IMR-90 (cell line): Measurements from ENCODE around the gene HAP1. TPM values are rescaled to one million over a fixed set of nuclear protein-coding genes. Genes with fewer than 3 reads are reported as not detected.
"Not testable (repeated sequence)": the region's sequence is repeated elsewhere in the genome, so short reads cannot be mapped to it uniquely, and the experiment has no call there.

Source experiments
- ATAC-seq: fragments of 200-7000 bp; cut with Tn5 transposase; 2 replicates; pipeline ENCODE4 v1.9.1; 2020; ENCODE audit warnings: low read depth, mild to moderate bottlenecking, moderate library complexity
- BruUV-seq: library from RNA; stranded (reverse); fragments of 400-500 nt; replicated peaks from 2 replicates; lab custom pipeline; 2021; lab: Mats Ljungman, UMichigan
- CTCF ChIA-PET: fragments of 300-600 bp; formaldehyde crosslinking; extraction: SDS; loops from one replicate; lab custom pipeline; 2021; ENCODE audit warnings: antibody characterized with exemption; lab: Yijun Ruan, JAX
- POLR2A ChIA-PET: fragments of 300-600 bp; sonication (Branson Sonifier 250); formaldehyde crosslinking; loops from one replicate; lab custom pipeline; 2022; ENCODE audit warnings: antibody characterized with exemption; ENCODE audit not compliant: unreplicated experiment; lab: Charles Lee
- DNase-seq: peaks from one replicate; pipeline ENCODE4 v3.0.0; 2013
- H2AFZ ChIP-seq: replicated peaks from 2 replicates; pipeline ENCODE3; 2013; ENCODE audit warnings: low read length, mild to moderate bottlenecking; ENCODE audit not compliant: poor library complexity
- H2AK5ac ChIP-seq: 2 replicates; pipeline ENCODE4 v1.6.1; 2013; ENCODE audit warnings: low read depth, low read length, inconsistent platforms
- H2AK9ac ChIP-seq: replicated peaks from 2 replicates; pipeline ENCODE3; 2013; ENCODE audit warnings: mild to moderate bottlenecking, low read depth, low read length, moderate library complexity; ENCODE audit not compliant: poor library complexity
- H2BK120ac ChIP-seq: 2 replicates; pipeline ENCODE4 v1.6.1; 2013; ENCODE audit warnings: low read depth, low read length, inconsistent platforms
- H2BK15ac ChIP-seq: 3 replicates; pipeline ENCODE4 v1.6.1; 2013; ENCODE audit warnings: low read depth, low read length, inconsistent platforms
- H2BK20ac ChIP-seq: 2 replicates; pipeline ENCODE4 v1.6.1; 2013; ENCODE audit warnings: low read depth, mild to moderate bottlenecking, inconsistent platforms, low read length, moderate library complexity
- H2BK5ac ChIP-seq: 2 replicates; pipeline ENCODE4 v1.6.1; 2013; ENCODE audit warnings: mild to moderate bottlenecking, low read depth, low read length, inconsistent platforms; ENCODE audit not compliant: poor library complexity, severe bottlenecking
- H3K14ac ChIP-seq: replicated peaks from 2 replicates; pipeline ENCODE4 v1.6.1; 2013; ENCODE audit warnings: low read depth, low read length, inconsistent platforms
- H3K18ac ChIP-seq: 2 replicates; pipeline ENCODE4 v1.6.1; 2013; ENCODE audit warnings: low read depth, low read length, control low read depth
- H3K23ac ChIP-seq: 2 replicates; pipeline ENCODE4 v1.6.1; 2013; ENCODE audit warnings: low read depth, low read length, inconsistent platforms
- H3K27ac ChIP-seq: 2 replicates; pipeline ENCODE4 v1.5.1; 2013; ENCODE audit warnings: mild to moderate bottlenecking, control low read depth, low read length; ENCODE audit not compliant: insufficient read depth
- H3K27me3 ChIP-seq: 2 replicates; pipeline ENCODE4 v1.6.1; 2013; ENCODE audit warnings: low read length; ENCODE audit not compliant: control insufficient read depth, insufficient read depth
- H3K36me3 ChIP-seq: 2 replicates; pipeline ENCODE4 v1.6.1; 2013; ENCODE audit warnings: low read length, mixed read lengths; ENCODE audit not compliant: control insufficient read depth, insufficient read depth
- H3K4ac ChIP-seq: 2 replicates; pipeline ENCODE4 v1.6.1; 2013; ENCODE audit warnings: low read depth, low read length, inconsistent platforms
- H3K4me1 ChIP-seq: 2 replicates; pipeline ENCODE4 v1.6.1; 2013; ENCODE audit warnings: low read length, mixed read lengths; ENCODE audit not compliant: control insufficient read depth, insufficient read depth
- H3K4me2 ChIP-seq: 2 replicates; pipeline ENCODE4 v1.6.1; 2013; ENCODE audit warnings: low read depth, mild to moderate bottlenecking, control low read depth, low read length, moderate library complexity
- H3K4me3 ChIP-seq: 2 replicates; pipeline ENCODE4 v1.5.1; 2013; ENCODE audit warnings: low read depth, mild to moderate bottlenecking, control low read depth, low read length, moderate library complexity; ENCODE audit not compliant: insufficient read depth
- H3K56ac ChIP-seq: 2 replicates; pipeline ENCODE4 v1.6.1; 2013; ENCODE audit warnings: low read length, inconsistent platforms; ENCODE audit not compliant: insufficient read depth; ENCODE audit errors: extremely low read depth
- H3K79me1 ChIP-seq, 2 experiments: 2 replicates each; pipeline ENCODE4 v1.6.1; 2013; ENCODE audit warnings: low read length in 2 of 2, inconsistent platforms in 1 of 2, low read depth in 1 of 2
- H3K9ac ChIP-seq: 2 replicates; pipeline ENCODE4 v1.6.1; 2013; ENCODE audit warnings: low read depth, low read length, control low read depth
- H3K9me1 ChIP-seq: 2 replicates; pipeline ENCODE4 v1.6.1; 2013; ENCODE audit warnings: low read length, inconsistent platforms; ENCODE audit not compliant: insufficient read depth
- H3K9me3 ChIP-seq: 2 replicates; pipeline ENCODE4 v1.6.1; 2013; ENCODE audit warnings: low read length; ENCODE audit not compliant: control insufficient read depth, insufficient read depth
- H4K20me1 ChIP-seq: 2 replicates; pipeline ENCODE4 v1.6.1; 2013; ENCODE audit warnings: low read length, inconsistent platforms; ENCODE audit not compliant: insufficient read depth
- H4K5ac ChIP-seq: 2 replicates; pipeline ENCODE4 v1.6.1; 2013; ENCODE audit warnings: mild to moderate bottlenecking, low read depth, low read length, control low read depth
- H4K8ac ChIP-seq, 2 experiments: 2 replicates each; pipeline ENCODE4 v1.6.1; 2013; ENCODE audit warnings: low read depth in 2 of 2, low read length in 2 of 2, control low read depth in 1 of 2, inconsistent platforms in 1 of 2
- H4K91ac ChIP-seq: 2 replicates; pipeline ENCODE4 v1.6.1; 2013; ENCODE audit warnings: low read depth, low read length, inconsistent platforms; ENCODE audit not compliant: insufficient read depth
- CEBPB ChIP-seq: IDR thresholded peaks from 2 replicates; pipeline ENCODE4 v1.6.1; 2012; ENCODE audit warnings: low read depth, low read length, improper control_type of control experiment
- MAZ ChIP-seq: IDR thresholded peaks from 2 replicates; pipeline ENCODE4 v1.6.1; 2012; ENCODE audit warnings: low read depth, mild to moderate bottlenecking, low read length, improper control_type of control experiment, moderate library complexity, borderline replicate concordance
- MXI1 ChIP-seq: IDR thresholded peaks from 2 replicates; pipeline ENCODE4 v1.6.1; 2012; ENCODE audit warnings: low read depth, mild to moderate bottlenecking, low read length, moderate library complexity, borderline replicate concordance
- WGBS, 2 experiments: methylation state at CpG; one replicate each; pipeline versions ENCODE4 v1.1.5 to v1.1.7; 2013; ENCODE audit warnings: missing lambda C conversion rate in 2 of 2; ENCODE audit not compliant: insufficient read length in 1 of 2; ENCODE audit errors: extremely low coverage in 2 of 2; 5-methylcytosine and 5-hydroxymethylcytosine counted together
- dilution Hi-C: fragments of 300-500 bp; cut with HindIII; formaldehyde crosslinking; loops from one replicate; pipeline ENCODE4 v1.14.3; 2018; ENCODE audit warnings: low sequenced_read_pairs; ENCODE audit not compliant: unreplicated experiment
- in situ Hi-C: fragments of 300-500 bp; cut with MboI; formaldehyde crosslinking; loops from 3 replicates; pipeline ENCODE4 v1.14.3; 2019; ENCODE audit warnings: low sequenced_read_pairs, inconsistent platforms, mixed read lengths
- intact Hi-C: fragments of 100-400 bp; cut with micrococcal nuclease; formaldehyde crosslinking; loops from 2 replicates; pipeline ENCODE4 v1.10.0; 2022
- polyA plus RNA-seq, 3 experiments: library from polyadenylated mRNA; depleted of rRNA; stranded (reverse); fragments of >200 nt; gene quantifications; 2 replicates each; pipeline ENCODE4 v1.2.3, GENCODE V29; 2012; ENCODE audit warnings: low replicate concordance in 1 of 3
- total RNA-seq: library from RNA; depleted of rRNA; stranded (reverse); fragments of >200 nt; gene quantifications from 2 replicates; pipeline ENCODE4 v1.2.3, GENCODE V29; 2012
- TF ChIP-seq, protein P1 (sequence below): conservative IDR thresholded peaks from 2 replicates; pipeline ENCODE4 v1.5.1; 2012; ENCODE audit warnings: mild to moderate bottlenecking, low read depth, low read length, improper control_type of control experiment

Gene HAP1
- total and polyA plus RNA-seq, 2 of the 4 experiments (the other 2 are of a cell fraction): under 0.01 to 0.09 TPM

DNA sequence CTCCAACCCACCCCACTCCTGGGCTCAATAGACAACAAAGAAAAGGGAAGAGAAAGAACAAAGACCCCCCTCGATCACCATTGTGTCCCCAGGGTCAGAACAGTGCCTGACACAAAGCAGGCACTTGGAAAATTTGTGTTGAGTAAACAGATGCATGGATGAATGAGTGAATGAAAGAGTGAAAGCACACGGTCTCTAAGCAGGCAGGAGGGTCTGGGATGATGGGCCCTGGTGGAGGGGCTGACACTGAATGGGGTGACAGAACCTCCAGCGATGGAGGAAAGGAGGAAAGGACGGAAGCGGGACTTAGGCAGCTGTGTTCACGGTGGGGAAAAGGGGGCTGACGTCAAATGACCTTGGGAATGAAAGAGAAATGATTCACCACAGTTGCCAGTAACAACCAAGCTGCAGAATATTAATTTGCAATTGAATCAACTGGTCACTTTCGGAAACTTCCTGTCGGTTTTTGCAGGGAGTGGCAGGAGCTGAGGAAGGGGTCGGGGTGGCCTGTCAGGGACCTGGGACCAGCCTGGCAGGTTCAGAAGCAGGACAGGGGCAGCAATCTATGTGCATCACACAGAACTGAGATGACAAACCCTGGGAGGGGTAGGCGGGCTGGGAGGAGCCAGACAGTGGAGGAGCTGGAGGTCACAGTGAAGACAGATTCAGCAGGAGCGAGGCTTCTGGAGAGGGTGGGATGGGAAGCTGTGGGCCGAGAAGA is 29.0 kb downstream of the HAP1 start (continued):
- TF ChIP-seq, protein P1, sequence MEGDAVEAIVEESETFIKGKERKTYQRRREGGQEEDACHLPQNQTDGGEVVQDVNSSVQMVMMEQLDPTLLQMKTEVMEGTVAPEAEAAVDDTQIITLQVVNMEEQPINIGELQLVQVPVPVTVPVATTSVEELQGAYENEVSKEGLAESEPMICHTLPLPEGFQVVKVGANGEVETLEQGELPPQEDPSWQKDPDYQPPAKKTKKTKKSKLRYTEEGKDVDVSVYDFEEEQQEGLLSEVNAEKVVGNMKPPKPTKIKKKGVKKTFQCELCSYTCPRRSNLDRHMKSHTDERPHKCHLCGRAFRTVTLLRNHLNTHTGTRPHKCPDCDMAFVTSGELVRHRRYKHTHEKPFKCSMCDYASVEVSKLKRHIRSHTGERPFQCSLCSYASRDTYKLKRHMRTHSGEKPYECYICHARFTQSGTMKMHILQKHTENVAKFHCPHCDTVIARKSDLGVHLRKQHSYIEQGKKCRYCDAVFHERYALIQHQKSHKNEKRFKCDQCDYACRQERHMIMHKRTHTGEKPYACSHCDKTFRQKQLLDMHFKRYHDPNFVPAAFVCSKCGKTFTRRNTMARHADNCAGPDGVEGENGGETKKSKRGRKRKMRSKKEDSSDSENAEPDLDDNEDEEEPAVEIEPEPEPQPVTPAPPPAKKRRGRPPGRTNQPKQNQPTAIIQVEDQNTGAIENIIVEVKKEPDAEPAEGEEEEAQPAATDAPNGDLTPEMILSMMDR: no peak

DNA sequence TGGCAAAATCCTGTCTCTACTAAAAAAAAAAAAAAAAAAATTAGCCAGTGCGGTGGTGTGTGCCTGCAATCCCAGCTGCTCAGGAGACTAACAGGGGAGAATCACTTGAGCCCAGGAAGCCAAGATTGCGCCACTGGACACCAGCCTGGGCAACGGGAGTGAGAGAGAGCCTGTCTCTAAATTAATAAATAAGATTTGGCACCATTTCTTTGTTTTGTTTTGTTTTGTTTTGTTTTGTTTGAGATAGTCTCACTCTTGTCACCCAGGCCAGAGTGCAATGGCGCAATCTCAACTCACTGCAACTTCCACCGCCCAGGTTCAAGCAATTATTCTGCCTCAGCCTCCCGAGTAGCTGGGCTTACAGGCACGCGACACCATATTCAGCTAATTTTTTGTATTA is 31.7 kb downstream of the HAP1 start:
- no peak overlapping the region for H2BK5ac ChIP-seq
- no peaks in the 10 kb centered on the region for H3K9me3 ChIP-seq
- H3K4me2 ChIP-seq: no peak overlapping the region
- H4K8ac ChIP-seq: no peak overlapping the region
- no TSS peak for BruUV-seq
- H3K18ac ChIP-seq: no peak overlapping the region
- H4K20me1 ChIP-seq: no peaks in the 10 kb centered on the region
- no peak for DNase-seq
- no peak overlapping the region for H3K9ac ChIP-seq
- dilution Hi-C loops (no loop called here), intact Hi-C loops (no loop called here), in situ Hi-C loops (no loop called here)
- ChIA-PET POLR2A (no interaction called here), CTCF (no interaction called here)
- no peak overlapping the region for H3K27ac ChIP-seq
- 93% methylated on average over 6 of the region's 8 CpGs; no CpG with 5 or more reads in 1 of the 2 experiments for WGBS, 2 experiments
- H3K27me3 ChIP-seq: no peaks in the 10 kb centered on the region
- no peak overlapping the region for H2BK15ac ChIP-seq
- no peaks in the 10 kb centered on the region for H3K79me1 ChIP-seq
- H4K91ac ChIP-seq: no peak overlapping the region
- peaks cover 5% of the 10 kb centered on the region; the same call in 1 of the 2 replicates for H3K9me1 ChIP-seq
- no peak overlapping the region for H3K56ac ChIP-seq
- no peak overlapping the region for H2BK20ac ChIP-seq
- no peak overlapping the region for H3K14ac ChIP-seq
- no peak overlapping the region for H2AFZ ChIP-seq
- no peak for ATAC-seq
- peaks cover 4% of the 10 kb centered on the region; the same call in 1 of the 2 replicates for H3K4me1 ChIP-seq
- H4K5ac ChIP-seq: no peak overlapping the region
- no peak overlapping the region for H3K4me3 ChIP-seq
- no peak overlapping the region for H3K4ac ChIP-seq
- H2BK120ac ChIP-seq: no peak overlapping the region
- no peak for TF ChIP-seq MAZ
- TF ChIP-seq CEBPB: no peak
- TF ChIP-seq MXI1: no peak
- H3K23ac ChIP-seq: no peak overlapping the region
- no peaks in the 10 kb centered on the region for H3K36me3 ChIP-seq
- H2AK5ac ChIP-seq: no peak overlapping the region
- H2AK9ac ChIP-seq: no peak overlapping the region

DNA sequence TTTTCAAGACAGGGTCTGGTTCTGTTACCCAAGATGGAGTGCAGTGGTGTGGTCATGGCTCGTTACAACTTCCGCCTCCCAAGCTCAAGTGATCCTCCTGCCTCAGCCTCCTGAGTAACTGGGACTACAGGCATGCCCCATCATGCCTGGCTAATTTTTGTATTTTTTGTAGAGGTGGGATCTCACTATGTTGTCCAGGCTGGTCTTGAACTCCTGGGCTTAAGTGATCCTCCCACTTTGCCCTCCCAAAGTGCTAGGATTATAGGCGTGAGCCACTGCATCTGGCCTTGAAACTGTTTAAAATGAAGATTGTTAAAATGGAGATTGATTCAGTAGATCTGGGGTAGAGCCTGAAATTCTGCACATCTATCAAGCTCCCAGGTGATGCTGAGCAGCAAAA is 33.6 kb downstream of the HAP1 start:
- H3K36me3 ChIP-seq, H3K18ac ChIP-seq, H2BK5ac ChIP-seq, ATAC-seq, H3K23ac ChIP-seq, H4K91ac ChIP-seq, dilution Hi-C loops, H2BK120ac ChIP-seq, H3K9ac ChIP-seq, intact Hi-C loops, H2BK15ac ChIP-seq, H3K56ac ChIP-seq, H4K20me1 ChIP-seq, H3K4me3 ChIP-seq, in situ Hi-C loops, CTCF ChIA-PET, H3K4me2 ChIP-seq, H3K27ac ChIP-seq, H4K5ac ChIP-seq, H3K27me3 ChIP-seq, H4K8ac ChIP-seq, POLR2A ChIA-PET, H3K14ac ChIP-seq, H2BK20ac ChIP-seq, H3K9me3 ChIP-seq, BruUV-seq, H3K4me1 ChIP-seq, H2AFZ ChIP-seq, H2AK5ac ChIP-seq, H3K79me1 ChIP-seq, H3K4ac ChIP-seq, DNase-seq, H2AK9ac ChIP-seq: not testable (repeated sequence)
- H3K9me1 ChIP-seq: peaks cover 14% of the 10 kb centered on the region
- WGBS, 2 experiments: no CpG with 5 or more reads among the region's 3 CpGs
